ENCODE measurements around the gene HLCS.
"Not testable (repeated sequence)": the region's sequence is repeated elsewhere in the genome, so short reads cannot be mapped to it uniquely, and the experiment has no call there.

HLCS gene

GRCh38 chr21:36989699-36990507, 23.4 kb upstream of the HLCS start:
- peak overlapping the region; percentile 84 to 94 for H3K27ac ChIP-seq
- TF ChIP-seq, protein P1, sequence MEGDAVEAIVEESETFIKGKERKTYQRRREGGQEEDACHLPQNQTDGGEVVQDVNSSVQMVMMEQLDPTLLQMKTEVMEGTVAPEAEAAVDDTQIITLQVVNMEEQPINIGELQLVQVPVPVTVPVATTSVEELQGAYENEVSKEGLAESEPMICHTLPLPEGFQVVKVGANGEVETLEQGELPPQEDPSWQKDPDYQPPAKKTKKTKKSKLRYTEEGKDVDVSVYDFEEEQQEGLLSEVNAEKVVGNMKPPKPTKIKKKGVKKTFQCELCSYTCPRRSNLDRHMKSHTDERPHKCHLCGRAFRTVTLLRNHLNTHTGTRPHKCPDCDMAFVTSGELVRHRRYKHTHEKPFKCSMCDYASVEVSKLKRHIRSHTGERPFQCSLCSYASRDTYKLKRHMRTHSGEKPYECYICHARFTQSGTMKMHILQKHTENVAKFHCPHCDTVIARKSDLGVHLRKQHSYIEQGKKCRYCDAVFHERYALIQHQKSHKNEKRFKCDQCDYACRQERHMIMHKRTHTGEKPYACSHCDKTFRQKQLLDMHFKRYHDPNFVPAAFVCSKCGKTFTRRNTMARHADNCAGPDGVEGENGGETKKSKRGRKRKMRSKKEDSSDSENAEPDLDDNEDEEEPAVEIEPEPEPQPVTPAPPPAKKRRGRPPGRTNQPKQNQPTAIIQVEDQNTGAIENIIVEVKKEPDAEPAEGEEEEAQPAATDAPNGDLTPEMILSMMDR (IDR thresholded peaks at IDR 0.05), result peak; percentile 93
- peak overlapping the region; percentile 81 for H3K4me3 ChIP-seq
- peak; percentile 93 for DNase-seq (ENCODE audit: low spot score)

- peak overlapping the region; percentile 81 for H3K4me3 ChIP-seq
- H3K27ac ChIP-seq, result peak overlapping the region; percentile 84 to 94
- not testable (repeated sequence) for DNase-seq (ENCODE audit: low spot score)
Observed at GRCh38 chr21:36989199-36989698, 22.8 kb upstream of the HLCS start.

DNA sequence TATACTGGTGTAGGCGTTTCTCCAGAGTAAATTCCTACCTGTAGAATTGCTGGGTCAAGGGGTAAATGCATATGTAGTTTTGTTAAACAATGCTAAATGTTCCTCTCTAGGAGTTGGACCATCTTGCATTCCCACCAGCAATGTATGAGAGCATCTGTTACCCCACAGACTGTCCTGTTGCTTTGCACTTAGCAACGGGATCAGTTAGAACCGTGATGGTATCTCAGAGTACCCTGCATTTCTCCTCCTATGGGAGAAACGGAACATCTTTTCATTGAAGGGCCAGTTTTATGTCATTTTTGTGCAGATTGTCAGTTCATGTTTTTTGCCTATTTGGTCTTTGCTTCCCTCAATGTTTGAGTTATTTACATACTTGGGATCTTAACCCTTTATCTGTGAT, 22.1 kb upstream of the HLCS start:
- TF ChIP-seq, protein P1 (IDR thresholded peaks at IDR 0.05), result no peak
- Histone ChIP-seq H3K4me3 (no peak overlapping the region), H3K27ac (no peak overlapping the region)
- no peak for DNase-seq (ENCODE audit: low spot score)

- no peak for DNase-seq (ENCODE audit: low spot score)
- TF ChIP-seq, protein P1 (IDR thresholded peaks at IDR 0.05), result no peak
- Histone ChIP-seq H3K27ac (no peak overlapping the region), H3K4me3 (no peak overlapping the region)
Observed at GRCh38 chr21:36987845-36988244, 21.4 kb upstream of the HLCS start.

DNA sequence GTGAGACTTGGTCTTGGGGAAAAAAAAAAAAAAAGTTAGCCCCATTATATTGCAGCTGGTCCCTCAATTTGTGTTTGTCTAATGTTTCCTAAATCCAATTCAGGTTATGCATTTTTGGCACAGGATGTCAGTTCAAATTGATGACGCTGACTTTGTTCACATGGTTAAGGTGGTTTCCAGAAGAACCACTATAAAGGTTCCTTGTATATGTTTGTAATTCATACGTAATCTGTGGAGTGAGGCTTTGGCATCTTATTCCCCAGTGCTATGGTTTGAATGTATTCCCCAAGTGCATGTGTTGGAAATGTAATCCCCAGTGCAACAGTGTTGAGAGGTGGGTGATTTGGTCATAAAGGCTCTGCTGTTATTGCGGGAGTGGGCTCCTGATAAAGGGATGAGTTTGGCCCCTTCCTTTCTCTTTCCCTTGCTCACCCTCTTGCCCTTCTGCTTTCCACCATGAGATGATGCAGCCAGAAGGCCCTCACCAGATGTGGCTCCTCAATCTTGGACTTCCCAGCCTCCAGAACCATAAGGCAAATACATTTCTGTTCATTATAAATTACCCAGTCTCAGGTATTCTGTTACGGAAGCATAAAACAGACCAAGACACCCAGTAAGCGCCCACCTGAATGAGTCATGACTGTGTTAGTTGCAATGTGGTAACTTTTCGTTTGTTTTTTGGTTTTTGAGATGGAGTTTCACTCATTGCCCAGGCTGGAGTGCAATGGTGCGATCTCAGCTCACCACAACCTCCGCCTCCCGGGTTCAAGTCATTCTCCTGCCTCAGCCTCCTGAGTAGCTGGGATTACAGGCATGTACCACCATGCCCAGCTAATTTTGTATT, 19.5 kb upstream of the HLCS start:
- Histone ChIP-seq H3K4me3 (no peak overlapping the region), H3K27ac (no peak overlapping the region)
- no peak for DNase-seq (ENCODE audit: low spot score)
- TF ChIP-seq, protein P1 (IDR thresholded peaks at IDR 0.05), result no peak

DNA sequence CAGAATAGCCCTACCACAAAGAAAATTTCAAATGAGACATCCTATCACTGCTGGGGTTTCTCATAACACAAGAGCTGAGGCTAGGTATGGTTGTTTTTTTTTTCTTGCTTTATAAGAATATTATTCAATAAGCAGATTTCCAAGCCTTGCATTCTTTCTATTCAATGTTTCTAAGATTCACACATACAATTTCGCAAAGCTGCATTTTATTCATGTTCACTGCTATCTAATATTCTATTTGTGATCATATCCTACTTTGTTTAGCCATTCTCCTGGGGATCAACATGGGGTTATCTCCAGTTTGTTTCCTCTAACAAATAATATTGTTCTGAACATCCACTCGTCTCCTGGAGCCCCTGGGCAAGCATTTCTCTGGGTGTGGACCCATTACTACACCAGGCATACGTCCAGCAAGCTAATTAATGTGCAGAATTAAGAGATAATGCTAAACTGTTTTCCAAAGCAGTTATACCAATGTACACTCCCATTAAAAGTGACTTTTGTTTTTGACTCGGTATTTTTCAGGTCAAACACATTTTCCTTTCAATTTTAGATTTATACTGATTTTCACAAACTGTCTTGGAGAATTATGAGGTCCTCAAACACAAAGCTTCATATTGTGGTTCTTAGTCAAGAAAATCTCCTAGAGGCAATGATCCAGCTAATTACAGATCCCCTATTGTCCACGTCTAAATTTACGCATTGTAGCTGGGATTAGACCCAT, 15.7 kb upstream of the HLCS start:
- TF ChIP-seq, protein P1 (IDR thresholded peaks at IDR 0.05), result no peak
- DNase-seq (ENCODE audit: low spot score), result no peak

DNA sequence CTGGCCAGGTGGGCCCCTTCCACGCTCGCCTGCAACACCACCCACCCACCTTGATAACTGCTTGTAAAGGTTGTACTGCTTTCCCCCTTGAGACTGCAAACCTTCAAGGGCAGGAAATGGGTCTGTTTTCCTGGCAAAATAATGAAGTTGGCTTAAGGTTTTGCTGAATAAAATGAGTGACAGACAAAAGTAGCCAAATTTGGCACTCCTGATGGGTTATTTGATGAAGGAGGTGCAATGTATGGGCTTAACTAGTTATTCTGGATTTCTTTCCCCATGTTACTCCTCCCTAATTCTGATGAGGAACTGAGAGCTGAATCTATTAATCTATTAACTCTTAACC, 14.6 kb upstream of the HLCS start:
- Histone ChIP-seq H3K4me3 (peak overlapping the region; percentile 77), H3K27ac (peak overlapping the region in 1 of 2 donors; percentile 51)
- DNase-seq (ENCODE audit: low spot score), result no peak
- TF ChIP-seq, protein P1 (IDR thresholded peaks at IDR 0.05), result no peak

More for the DNA sequence above, 15.7 kb upstream of the HLCS start:
- H3K4me3 ChIP-seq, result no peak overlapping the region
- no peak overlapping the region for H3K27ac ChIP-seq

Measured in coronary artery (tissue), 2 donors.